ENCODE results near the gene WDFY2. TPM values are rescaled to one million over a fixed set of nuclear protein-coding genes. Genes with fewer than 3 reads are reported as not detected.

Gene WDFY2
- total RNA-seq, 1 experiment from 2014 or later: 25.7 TPM

- Mint-ChIP-seq H3K27me3 (ENCODE audit: low read depth) (no peaks in the 10 kb centered on the region), H3K27ac (0 out of 2 replicates have a peak overlapping the region, but pooled peaks have one; percentile 13), H3K9me3 (no peaks in the 10 kb centered on the region), H3K4me3 (no peak overlapping the region), H3K4me1 (peaks cover 32% of the 10 kb centered on the region), H3K36me3 (peaks cover 3% of the 10 kb centered on the region; the same call in 1 of the 2 replicates)
- POLR2A ChIA-PET: no interaction called here
- TF ChIP-seq PREB (CRISPR knock-in tag; IDR thresholded peaks at IDR 0.05; ENCODE audit: borderline replicate concordance) (no peak), GRHL2 (CRISPR knock-in tag; IDR thresholded peaks at IDR 0.05; ENCODE audit: insufficient replicate concordance, severe bottlenecking) (no peak), ZNF121 (CRISPR knock-in tag; IDR thresholded peaks at IDR 0.05) (no peak), ATF3 (CRISPR knock-in tag; conservative IDR thresholded peaks at IDR 0.05) (no peak), MXD4 (CRISPR knock-in tag; IDR thresholded peaks at IDR 0.05; ENCODE audit: borderline replicate concordance) (no peak), SMAD4 (CRISPR knock-in tag; IDR thresholded peaks at IDR 0.05) (no peak), ZNF423 (CRISPR knock-in tag; IDR thresholded peaks at IDR 0.05) (no peak), NR3C1 (CRISPR knock-in tag; conservative IDR thresholded peaks at IDR 0.05; ENCODE audit: low read depth) (no peak), CDX4 (CRISPR knock-in tag; IDR thresholded peaks at IDR 0.05; ENCODE audit: borderline replicate concordance) (no peak), OVOL2 (CRISPR knock-in tag; IDR thresholded peaks at IDR 0.05; ENCODE audit: borderline replicate concordance) (no peak), ZNF219 (CRISPR knock-in tag; IDR thresholded peaks at IDR 0.05; ENCODE audit: borderline replicate concordance) (no peak), ZNF232 (CRISPR knock-in tag; IDR thresholded peaks at IDR 0.05) (no peak), E2F5 (CRISPR knock-in tag; IDR thresholded peaks at IDR 0.05) (no peak), SMAD3 (CRISPR knock-in tag; IDR thresholded peaks at IDR 0.05; ENCODE audit: borderline replicate concordance) (no peak), PRDM15 (CRISPR knock-in tag; IDR thresholded peaks at IDR 0.05) (no peak), HMGA2 (CRISPR knock-in tag; IDR thresholded peaks at IDR 0.05) (no peak)
- TF ChIP-seq, protein P1, sequence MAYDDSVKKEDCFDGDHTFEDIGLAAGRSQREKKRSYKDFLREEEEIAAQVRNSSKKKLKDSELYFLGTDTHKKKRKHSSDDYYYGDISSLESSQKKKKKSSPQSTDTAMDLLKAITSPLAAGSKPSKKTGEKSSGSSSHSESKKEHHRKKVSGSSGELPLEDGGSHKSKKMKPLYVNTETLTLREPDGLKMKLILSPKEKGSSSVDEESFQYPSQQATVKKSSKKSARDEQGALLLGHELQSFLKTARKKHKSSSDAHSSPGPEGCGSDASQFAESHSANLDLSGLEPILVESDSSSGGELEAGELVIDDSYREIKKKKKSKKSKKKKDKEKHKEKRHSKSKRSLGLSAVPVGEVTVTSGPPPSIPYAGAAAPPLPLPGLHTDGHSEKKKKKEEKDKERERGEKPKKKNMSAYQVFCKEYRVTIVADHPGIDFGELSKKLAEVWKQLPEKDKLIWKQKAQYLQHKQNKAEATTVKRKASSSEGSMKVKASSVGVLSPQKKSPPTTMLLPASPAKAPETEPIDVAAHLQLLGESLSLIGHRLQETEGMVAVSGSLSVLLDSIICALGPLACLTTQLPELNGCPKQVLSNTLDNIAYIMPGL (CRISPR knock-in tag; IDR thresholded peaks at IDR 0.05): no peak
- TF ChIP-seq, protein P2, sequence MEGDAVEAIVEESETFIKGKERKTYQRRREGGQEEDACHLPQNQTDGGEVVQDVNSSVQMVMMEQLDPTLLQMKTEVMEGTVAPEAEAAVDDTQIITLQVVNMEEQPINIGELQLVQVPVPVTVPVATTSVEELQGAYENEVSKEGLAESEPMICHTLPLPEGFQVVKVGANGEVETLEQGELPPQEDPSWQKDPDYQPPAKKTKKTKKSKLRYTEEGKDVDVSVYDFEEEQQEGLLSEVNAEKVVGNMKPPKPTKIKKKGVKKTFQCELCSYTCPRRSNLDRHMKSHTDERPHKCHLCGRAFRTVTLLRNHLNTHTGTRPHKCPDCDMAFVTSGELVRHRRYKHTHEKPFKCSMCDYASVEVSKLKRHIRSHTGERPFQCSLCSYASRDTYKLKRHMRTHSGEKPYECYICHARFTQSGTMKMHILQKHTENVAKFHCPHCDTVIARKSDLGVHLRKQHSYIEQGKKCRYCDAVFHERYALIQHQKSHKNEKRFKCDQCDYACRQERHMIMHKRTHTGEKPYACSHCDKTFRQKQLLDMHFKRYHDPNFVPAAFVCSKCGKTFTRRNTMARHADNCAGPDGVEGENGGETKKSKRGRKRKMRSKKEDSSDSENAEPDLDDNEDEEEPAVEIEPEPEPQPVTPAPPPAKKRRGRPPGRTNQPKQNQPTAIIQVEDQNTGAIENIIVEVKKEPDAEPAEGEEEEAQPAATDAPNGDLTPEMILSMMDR (IDR thresholded peaks at IDR 0.05): no peak
- CTCF ChIA-PET: no interaction called here
- ATAC-seq (no peak), DNase-seq (ENCODE audit: low spot score) (no peak)
These were observed 81.2 kb downstream of the WDFY2 start for GRCh38 chr13:51665456-51665855.

All from WTC11 (cell line).